Activated naive CD8-positive, alpha-beta T cell treated with anti-CD3 and anti-CD28 coated beads for 36 hours (primary cell): Measurements from ENCODE around the gene ORC1. TPM values are rescaled to one million over a fixed set of nuclear protein-coding genes. Genes with fewer than 3 reads are reported as not detected.

Experiments used
- DNase-seq: peaks from one replicate; pipeline ENCODE4 v3.0.0; 2021
- H3K27ac Mint-ChIP-seq: one replicate; pipeline ENCODE4 v1.8.0; 2022; ENCODE audit warnings: mild to moderate bottlenecking, moderate library complexity, mixed read lengths
- H3K27me3 Mint-ChIP-seq: one replicate; pipeline ENCODE4 v1.8.0; 2022; ENCODE audit warnings: mild to moderate bottlenecking, mixed read lengths
- H3K36me3 Mint-ChIP-seq: one replicate; pipeline ENCODE4 v1.8.0; 2021; ENCODE audit warnings: mild to moderate bottlenecking, mixed read lengths
- H3K4me1 Mint-ChIP-seq: one replicate; pipeline ENCODE4 v1.8.0; 2021; ENCODE audit warnings: mixed read lengths
- H3K4me3 Mint-ChIP-seq: one replicate; pipeline ENCODE4 v1.8.0; 2022; ENCODE audit warnings: mild to moderate bottlenecking, moderate library complexity, mixed read lengths
- H3K9me3 Mint-ChIP-seq: one replicate; pipeline ENCODE4 v1.8.0; 2022; ENCODE audit warnings: mixed read lengths
- total RNA-seq, 2 experiments: library from RNA; stranded (reverse); gene quantifications; one replicate each; pipeline ENCODE4 v1.2.3, GENCODE V29; 2021

Gene ORC1
- 10 to 100 TPM; 54.3 to 54.4 TPM for total RNA-seq

GRCh38 chr1:52404116-52404974 is at the start of gene ORC1, which contains the start of gene PRPF38A:
Gene ORC1, minus strand, starts transcription at chr1:52404423. Its CDS starts 2,200 bp downstream, at chr1:52402223.
Gene PRPF38A, plus strand, starts transcription at chr1:52404602. Its CDS starts 148 bp downstream, at chr1:52404750.
- Mint-ChIP-seq H3K27ac (peak within 1 kb of the TSS; percentile 100), H3K27me3 (no peaks in the 10 kb centered on the region), H3K36me3 (peaks cover 65% of the 10 kb centered on the region), H3K4me3 (peak within 1 kb of the TSS; percentile 100), H3K9me3 (no peaks in the 10 kb centered on the region), H3K4me1 (peaks cover 40% of the 10 kb centered on the region)
- DNase-seq: peak; percentile 96

DNA sequence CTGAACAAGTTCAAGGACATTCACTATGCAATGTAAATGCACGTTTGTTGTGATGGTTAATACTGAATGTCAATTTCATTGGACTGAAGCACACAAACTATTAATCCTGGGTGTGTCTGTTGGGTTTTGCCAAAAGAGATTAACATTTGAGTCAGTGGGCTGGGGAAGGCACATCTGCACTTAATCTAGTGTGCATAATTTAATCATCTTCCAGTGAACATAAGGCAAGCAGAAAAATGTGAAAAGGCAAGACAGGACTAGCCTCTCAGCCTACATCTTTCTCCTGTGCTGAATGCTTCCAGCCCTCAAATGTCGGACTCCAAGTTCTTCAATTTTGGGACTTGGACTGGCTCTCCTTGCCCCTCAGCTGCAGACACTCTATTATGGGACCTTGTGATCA is 40.2 kb upstream of the ORC1 start:
- H3K9me3 Mint-ChIP-seq: no peaks in the 10 kb centered on the region
- no peak overlapping the region for H3K27ac Mint-ChIP-seq
- peaks cover 13% of the 10 kb centered on the region for H3K36me3 Mint-ChIP-seq
- no peak overlapping the region for H3K4me3 Mint-ChIP-seq
- no peaks in the 10 kb centered on the region for H3K27me3 Mint-ChIP-seq
- H3K4me1 Mint-ChIP-seq: no peaks in the 10 kb centered on the region
- DNase-seq: no peak

DNA sequence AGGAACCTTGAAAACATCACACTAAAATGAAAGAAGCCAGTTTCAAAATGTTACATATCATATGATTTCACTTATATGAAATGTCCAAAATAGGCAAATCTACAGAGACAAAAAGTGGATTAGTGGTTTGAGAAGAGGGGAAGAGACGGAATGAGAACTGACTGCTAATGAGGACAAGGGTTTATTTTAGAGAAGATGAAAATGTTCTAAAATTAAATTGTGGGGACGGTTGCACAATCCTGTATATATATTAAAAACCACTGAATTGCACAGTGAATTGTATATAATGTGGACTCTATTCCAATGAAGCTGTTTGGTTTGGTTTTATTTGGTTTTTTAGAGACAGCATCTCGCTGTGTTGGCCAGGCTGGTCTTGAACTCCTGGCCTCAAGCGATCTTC is 35.8 kb upstream of the ORC1 start:
- Mint-ChIP-seq H3K27me3 (no peaks in the 10 kb centered on the region), H3K4me1 (no peaks in the 10 kb centered on the region), H3K27ac (no peak overlapping the region), H3K4me3 (no peak overlapping the region), H3K9me3 (no peaks in the 10 kb centered on the region), H3K36me3 (peaks cover 16% of the 10 kb centered on the region)
- no peak for DNase-seq

GRCh38 chr1:52436817-52437216 is 32.6 kb upstream of the ORC1 start:
- no peaks in the 10 kb centered on the region for H3K9me3 Mint-ChIP-seq
- peaks cover 12% of the 10 kb centered on the region for H3K36me3 Mint-ChIP-seq
- H3K4me3 Mint-ChIP-seq: no peak overlapping the region
- H3K4me1 Mint-ChIP-seq: no peaks in the 10 kb centered on the region
- H3K27me3 Mint-ChIP-seq: no peaks in the 10 kb centered on the region
- DNase-seq: no peak
- no peak overlapping the region for H3K27ac Mint-ChIP-seq

DNA sequence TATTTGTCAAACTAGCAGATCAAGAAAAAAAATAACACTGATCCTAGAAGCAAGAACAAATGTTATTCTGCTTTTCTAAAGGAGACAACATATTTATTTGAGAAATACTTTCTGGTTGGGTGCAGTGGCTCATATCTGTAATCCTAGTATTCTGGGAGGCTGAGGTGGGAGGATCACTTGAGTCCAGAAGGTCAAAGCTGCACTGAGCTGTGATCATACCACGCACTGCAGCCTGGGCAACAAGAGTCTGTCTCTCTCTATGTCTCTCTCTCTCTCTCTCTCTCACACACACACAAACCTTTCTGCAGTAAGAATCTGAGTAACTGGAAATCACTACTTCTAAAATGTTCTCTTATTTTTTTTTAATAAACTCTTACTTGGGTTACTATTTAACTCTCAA is 31.4 kb upstream of the ORC1 start:
- peaks cover 12% of the 10 kb centered on the region for H3K36me3 Mint-ChIP-seq
- DNase-seq: no peak
- H3K27me3 Mint-ChIP-seq: no peaks in the 10 kb centered on the region
- H3K4me3 Mint-ChIP-seq: no peak overlapping the region
- H3K27ac Mint-ChIP-seq: no peak overlapping the region
- H3K4me1 Mint-ChIP-seq: no peaks in the 10 kb centered on the region
- no peaks in the 10 kb centered on the region for H3K9me3 Mint-ChIP-seq

DNA sequence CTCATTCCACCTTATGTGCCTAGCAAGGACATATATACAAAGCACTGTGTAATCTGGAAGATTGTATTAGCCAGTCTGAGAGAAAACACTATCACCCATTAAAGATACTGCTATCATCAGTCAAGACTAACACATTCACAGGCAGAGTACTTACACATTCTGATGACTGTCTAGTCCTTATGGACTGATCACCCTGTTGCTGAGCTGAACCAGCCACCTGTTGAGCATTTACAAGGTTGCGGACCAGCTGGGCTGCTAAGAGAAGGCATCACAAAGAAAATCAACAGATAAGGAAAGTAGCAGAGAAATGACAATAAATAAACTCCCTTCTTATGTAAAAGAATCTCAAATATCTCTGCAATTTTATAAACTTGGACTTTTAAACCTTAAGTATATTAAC is 31.0 kb upstream of the ORC1 start:
- Mint-ChIP-seq H3K4me1 (no peaks in the 10 kb centered on the region), H3K9me3 (no peaks in the 10 kb centered on the region), H3K36me3 (peaks cover 12% of the 10 kb centered on the region), H3K27me3 (no peaks in the 10 kb centered on the region), H3K27ac (no peak overlapping the region), H3K4me3 (no peak overlapping the region)
- no peak for DNase-seq

- no peak overlapping the region for H3K27ac Mint-ChIP-seq
- no peak overlapping the region for H3K4me3 Mint-ChIP-seq
- no peak for DNase-seq
- no peaks in the 10 kb centered on the region for H3K4me1 Mint-ChIP-seq
- no peaks in the 10 kb centered on the region for H3K27me3 Mint-ChIP-seq
- H3K36me3 Mint-ChIP-seq: peaks cover 16% of the 10 kb centered on the region
- no peaks in the 10 kb centered on the region for H3K9me3 Mint-ChIP-seq
Measured at GRCh38 chr1:52432807-52433206, 28.6 kb upstream of the ORC1 start.

DNA sequence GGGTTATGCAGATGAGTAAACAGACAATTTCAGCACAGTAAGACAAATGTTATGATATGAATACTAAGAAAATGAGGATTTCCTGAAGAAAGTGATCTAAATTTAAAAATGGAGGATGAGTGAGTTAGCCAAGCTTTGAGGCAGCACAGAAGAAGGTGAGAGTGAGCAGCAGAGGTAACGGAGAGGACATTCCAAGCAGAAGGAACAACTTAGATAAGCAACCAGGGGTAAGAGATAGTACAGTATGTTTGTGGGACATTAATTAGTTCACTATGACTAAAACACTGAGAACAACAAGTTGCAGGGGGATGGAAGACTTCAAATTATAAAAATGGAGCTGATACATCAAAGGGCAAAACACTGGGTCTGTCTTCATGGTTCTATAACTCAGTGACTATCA is 22.9 kb upstream of the ORC1 start:
- Mint-ChIP-seq H3K27me3 (no peaks in the 10 kb centered on the region), H3K9me3 (no peaks in the 10 kb centered on the region), H3K27ac (peak overlapping the region; percentile 4)

GRCh38 chr1:52426371-52426770 is 22.1 kb upstream of the ORC1 start:
- Mint-ChIP-seq H3K9me3 (no peaks in the 10 kb centered on the region), H3K36me3 (peaks cover 45% of the 10 kb centered on the region), H3K27me3 (no peaks in the 10 kb centered on the region), H3K4me3 (no peak overlapping the region), H3K4me1 (peaks cover 35% of the 10 kb centered on the region), H3K27ac (peak overlapping the region; percentile 64)
- DNase-seq: no peak

More for the DNA sequence above, 22.9 kb upstream of the ORC1 start:
- DNase-seq: no peak
- H3K4me1 Mint-ChIP-seq: peaks cover 35% of the 10 kb centered on the region
- peaks cover 42% of the 10 kb centered on the region for H3K36me3 Mint-ChIP-seq
- H3K4me3 Mint-ChIP-seq: no peak overlapping the region

- no peaks in the 10 kb centered on the region for H3K27me3 Mint-ChIP-seq
- H3K4me1 Mint-ChIP-seq: peaks cover 37% of the 10 kb centered on the region
- no peaks in the 10 kb centered on the region for H3K9me3 Mint-ChIP-seq
- no peak overlapping the region for H3K4me3 Mint-ChIP-seq
- DNase-seq: no peak
- peak overlapping the region; percentile 92 for H3K27ac Mint-ChIP-seq
- H3K36me3 Mint-ChIP-seq: peaks cover 45% of the 10 kb centered on the region
Measured at GRCh38 chr1:52424813-52425212, 20.6 kb upstream of the ORC1 start.

- Mint-ChIP-seq H3K4me3 (peak overlapping the region; percentile 55), H3K9me3 (no peaks in the 10 kb centered on the region), H3K36me3 (peaks cover 51% of the 10 kb centered on the region), H3K4me1 (peaks cover 40% of the 10 kb centered on the region), H3K27me3 (no peaks in the 10 kb centered on the region), H3K27ac (peak overlapping the region; percentile 92)
- DNase-seq: peak; percentile 5
Measured at GRCh38 chr1:52424231-52424636, 20.0 kb upstream of the ORC1 start.

DNA sequence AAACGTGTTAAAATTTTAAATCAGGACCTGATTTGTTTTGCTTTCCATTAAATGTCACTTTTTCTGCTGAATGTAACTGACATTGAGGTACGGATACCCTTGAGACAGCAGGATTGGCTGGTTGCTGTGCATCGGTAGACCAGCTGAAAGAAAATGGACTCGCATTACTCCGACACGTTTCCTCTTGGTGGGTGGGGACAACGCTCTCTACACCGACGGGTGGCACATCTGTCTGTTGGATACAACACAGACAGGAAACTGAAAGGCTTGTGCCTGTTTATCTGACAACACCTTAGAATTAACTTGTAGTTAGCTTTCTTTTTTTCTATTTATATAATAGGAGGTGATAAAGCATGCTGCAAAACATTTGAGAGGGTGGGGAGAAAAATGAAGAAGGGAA is 19.5 kb upstream of the ORC1 start:
- H3K27ac Mint-ChIP-seq: peak overlapping the region; percentile 92

DNA sequence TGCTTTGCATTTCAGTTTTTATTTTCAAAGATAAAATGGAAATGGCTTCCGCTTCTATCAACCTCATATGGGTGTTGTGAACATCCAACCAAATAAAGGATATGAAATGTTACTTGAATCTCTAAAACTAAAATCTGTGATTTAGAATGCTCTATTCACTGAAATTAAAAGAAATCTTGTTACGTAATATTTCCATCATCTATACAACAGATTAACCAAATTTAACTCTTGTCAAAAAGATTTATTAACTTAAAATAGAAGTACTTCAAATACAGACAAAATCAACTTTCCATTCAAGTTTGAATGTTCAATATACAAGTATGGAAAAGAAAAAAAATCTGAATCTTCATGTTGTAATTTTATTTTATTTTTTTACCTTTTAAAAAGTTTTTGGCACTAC is 18.8 kb upstream of the ORC1 start:
- peak overlapping the region; percentile 34 for H3K27ac Mint-ChIP-seq
- peaks cover 53% of the 10 kb centered on the region for H3K36me3 Mint-ChIP-seq
- no peaks in the 10 kb centered on the region for H3K27me3 Mint-ChIP-seq
- peaks cover 42% of the 10 kb centered on the region for H3K4me1 Mint-ChIP-seq
- DNase-seq: no peak
- no peaks in the 10 kb centered on the region for H3K9me3 Mint-ChIP-seq
- no peak overlapping the region for H3K4me3 Mint-ChIP-seq

More for the DNA sequence above, 19.5 kb upstream of the ORC1 start:
- peaks cover 54% of the 10 kb centered on the region for H3K36me3 Mint-ChIP-seq
- H3K27me3 Mint-ChIP-seq: no peaks in the 10 kb centered on the region
- H3K4me3 Mint-ChIP-seq: peak overlapping the region; percentile 55
- peaks cover 40% of the 10 kb centered on the region for H3K4me1 Mint-ChIP-seq
- no peaks in the 10 kb centered on the region for H3K9me3 Mint-ChIP-seq
- peak; percentile 69 for DNase-seq

DNA sequence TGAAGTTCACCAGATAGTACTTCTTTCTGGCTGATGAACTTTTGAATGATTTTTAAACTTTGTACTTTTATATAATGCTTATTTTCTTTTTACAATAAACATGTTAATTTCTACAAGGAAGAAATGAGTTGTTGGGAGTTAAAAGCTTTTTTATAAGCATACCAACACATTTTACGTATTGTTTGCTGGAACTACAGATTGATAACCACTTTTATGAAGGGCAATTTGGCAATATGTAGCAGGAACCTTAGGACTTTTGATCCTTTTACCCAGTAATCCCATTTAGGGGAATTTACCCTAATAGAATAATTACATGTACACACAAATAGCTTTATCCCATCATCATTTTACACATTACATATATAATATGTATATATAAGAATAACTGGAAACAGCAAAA is 16.5 kb upstream of the ORC1 start:
- no peak for DNase-seq
- Mint-ChIP-seq H3K4me1 (peaks cover 35% of the 10 kb centered on the region), H3K27ac (no peak overlapping the region), H3K36me3 (peaks cover 48% of the 10 kb centered on the region), H3K27me3 (no peaks in the 10 kb centered on the region), H3K9me3 (no peaks in the 10 kb centered on the region), H3K4me3 (no peak overlapping the region)

- Mint-ChIP-seq H3K4me3 (no peak overlapping the region), H3K9me3 (no peaks in the 10 kb centered on the region), H3K36me3 (peaks cover 45% of the 10 kb centered on the region), H3K4me1 (peaks cover 7% of the 10 kb centered on the region), H3K27me3 (no peaks in the 10 kb centered on the region), H3K27ac (no peak overlapping the region)
- DNase-seq: no peak
Measured at GRCh38 chr1:52416811-52417210, 12.6 kb upstream of the ORC1 start.

- H3K4me1 Mint-ChIP-seq: peaks cover 7% of the 10 kb centered on the region
- H3K27me3 Mint-ChIP-seq: no peaks in the 10 kb centered on the region
- H3K9me3 Mint-ChIP-seq: no peaks in the 10 kb centered on the region
- H3K27ac Mint-ChIP-seq: no peak overlapping the region
- peaks cover 48% of the 10 kb centered on the region for H3K36me3 Mint-ChIP-seq
- DNase-seq: no peak
- H3K4me3 Mint-ChIP-seq: no peak overlapping the region
Measured at GRCh38 chr1:52414942-52415341, 10.7 kb upstream of the ORC1 start.
